Lung (tissue), 12 donors: ENCODE results near the gene TMEM239. TPM values are rescaled to one million over a fixed set of nuclear protein-coding genes. Genes with fewer than 3 reads are reported as not detected.
A peak's percentile ranks its signal among the peaks of the same experiment; 100 is the strongest.

Experiments used
- ATAC-seq: fragments of 200-7000 bp; cut with Tn5 transposase; one replicate; pipeline ENCODE4 v1.9.1; 2020; ENCODE audit warnings: moderate number of reproducible peaks; ENCODE audit not compliant: insufficient read depth, low FRiP score
- DNase-seq, 3 donors: peaks; one replicate each; pipeline ENCODE4 v3.0.0-alpha.2; 2013 to 2017
- H3K27ac ChIP-seq, 2 donors: one replicate each; pipeline ENCODE4 v1.5.1; 2013; ENCODE audit warnings: mild to moderate bottlenecking in 2 of 2, moderate library complexity in 2 of 2, control low read depth in 1 of 2, inconsistent platforms in 1 of 2, low read depth in 1 of 2, low read length in 1 of 2
- H3K27me3 ChIP-seq, 3 donors: one replicate each; pipeline ENCODE4 v1.5.1; 2013; ENCODE audit warnings: low read length in 2 of 3; ENCODE audit not compliant: control insufficient read depth in 3 of 3, insufficient read depth in 3 of 3
- H3K36me3 ChIP-seq, 4 donors: one replicate each; pipeline ENCODE4 v1.5.1; 2013; ENCODE audit warnings: low read length in 4 of 4, mild to moderate bottlenecking in 1 of 4, moderate library complexity in 1 of 4; ENCODE audit not compliant: control insufficient read depth in 4 of 4, insufficient read depth in 4 of 4
- H3K4me1 ChIP-seq, 5 donors: one replicate each; pipeline ENCODE4 v1.5.1; 2013; ENCODE audit warnings: low read length in 5 of 5, mild to moderate bottlenecking in 2 of 5, moderate library complexity in 1 of 5; ENCODE audit not compliant: control insufficient read depth in 5 of 5, insufficient read depth in 5 of 5
- H3K4me3 ChIP-seq: one replicate; pipeline ENCODE4 v1.5.1; 2013; ENCODE audit warnings: mild to moderate bottlenecking, control low read depth, moderate library complexity
- H3K9ac ChIP-seq, 2 donors: one replicate each; pipeline ENCODE4 v1.5.1; 2013; ENCODE audit warnings: low read length in 2 of 2, control low read depth in 1 of 2; ENCODE audit not compliant: insufficient read depth in 1 of 2
- H3K9me3 ChIP-seq, 4 donors: one replicate each; pipeline ENCODE4 v1.5.1; 2013; ENCODE audit warnings: low read length in 3 of 4, mild to moderate bottlenecking in 1 of 4, moderate library complexity in 1 of 4; ENCODE audit not compliant: control insufficient read depth in 4 of 4, insufficient read depth in 3 of 4
- CTCF ChIP-seq: IDR thresholded peaks from 2 replicates; pipeline ENCODE4 v1.5.1; 2012; ENCODE audit warnings: mild to moderate bottlenecking; ENCODE audit errors: control extremely low read depth, extremely low read depth
- WGBS, 2 donors: extraction: QIAGEN DNeasy Blood & Tissue Kit; methylation state at CpG; one replicate each; pipeline ENCODE4 v1.1.7; 2013; 5-methylcytosine and 5-hydroxymethylcytosine counted together
- polyA plus RNA-seq, 2 donors: library from polyadenylated mRNA; stranded (reverse); fragments of 200-250 nt; gene quantifications; one replicate each; pipeline ENCODE4 v1.2.1, GENCODE V29; 2013
- total RNA-seq, 2 donors: library from RNA; depleted of rRNA in 1 of 2; stranded (reverse); fragments of >200 nt in 1 of 2; gene quantifications; one replicate each; pipeline ENCODE4 v1.2.1, GENCODE V29; 2014 to 2021
- donor health status: control.
- donor health status: control.
- donor health status: Bipolar disorder and iron deficiency.
- donor health status: healthy.
- donor health status: DM: yes; HTN: yes; CAD: no.

The TMEM239 gene
- total and polyA plus RNA-seq, 4 donors, result not detected

GRCh38 chr20:2812189-2812588 is 4.0 kb upstream of the TMEM239 start:
- DNase-seq (no peak), ATAC-seq (no peak)
- Histone ChIP-seq H3K4me1 (no peaks in the 10 kb centered on the region), H3K36me3 (no peaks in the 10 kb centered on the region), H3K9me3 (peaks cover 0 to 2% (median 0%) of the 10 kb centered on the region in 4 donors), H3K9ac (no peak overlapping the region), H3K27ac (no peak overlapping the region), H3K27me3 (peaks cover 0 to 15% (median 7%) of the 10 kb centered on the region in 3 donors), H3K4me3 (no peak overlapping the region)
- no peak for TF ChIP-seq CTCF
- 74 to 78% methylated on average over 3 of the region's 3 CpGs for WGBS, 2 donors

- Histone ChIP-seq H3K27ac (no peak overlapping the region), H3K4me1 (peaks cover 0 to 4% (median 0%) of the 10 kb centered on the region in 5 donors), H3K27me3 (peaks cover 0 to 2% (median 0%) of the 10 kb centered on the region in 3 donors), H3K4me3 (no peak overlapping the region), H3K36me3 (no peaks in the 10 kb centered on the region), H3K9me3 (peaks cover 0 to 2% (median under 1%) of the 10 kb centered on the region in 4 donors), H3K9ac (no peak overlapping the region)
- ATAC-seq (no peak), DNase-seq (no peak)
- 97 to 100% methylated on average over 1 of the region's 1 CpG for WGBS, 2 donors
- no peak for TF ChIP-seq CTCF
These were observed 2.1 kb upstream of the TMEM239 start for GRCh38 chr20:2814076-2814475.

GRCh38 chr20:2814587-2815051 is 1.5 kb upstream of the TMEM239 start, which contains the start of gene C20orf141:
C20orf141 (plus strand) TSS chr20:2814987; CDS start chr20:2815185, 198 bp downstream.
- ATAC-seq (no peak), DNase-seq (peak; percentile 33 to 44 (median 37))
- Histone ChIP-seq H3K9ac (no peak within 1 kb of the TSS), H3K27ac (no peak within 1 kb of the TSS), H3K4me1 (peaks cover 0 to 5% (median 0%) of the 10 kb centered on the region in 5 donors), H3K4me3 (no peak within 1 kb of the TSS), H3K27me3 (peaks cover 0 to 2% (median 0%) of the 10 kb centered on the region in 3 donors), H3K9me3 (peaks cover 0 to 2% (median under 1%) of the 10 kb centered on the region in 4 donors), H3K36me3 (no peaks in the 10 kb centered on the region)
- TF ChIP-seq CTCF, result no peak
- 37% methylated on average over 3 to 5 of the region's 5 CpGs for WGBS, 2 donors
